HCT116 (cell line): ENCODE measurements around the gene ITGA11. TPM values are rescaled to one million over a fixed set of nuclear protein-coding genes. Genes with fewer than 3 reads are reported as not detected.

Experiments
- ATAC-seq: fragments of 200-7000 bp; cut with Tn5 transposase; 2 replicates; pipeline ENCODE4 v1.9.1; 2020; ENCODE audit warnings: mild to moderate bottlenecking, moderate library complexity
- BruUV-seq: library from RNA; stranded (reverse); fragments of 400-500 nt; replicated peaks from 2 replicates; lab custom pipeline; 2021; lab: Mats Ljungman, UMichigan
- CTCF ChIA-PET: fragments of 300-600 bp; sonication (Branson Sonifier 250); formaldehyde crosslinking; loops from one replicate; lab custom pipeline; 2021; ENCODE audit warnings: antibody characterized with exemption; lab: Charles Lee
- POLR2A ChIA-PET: fragments of 300-600, 350-600 bp; sonication (Branson Sonifier 250); formaldehyde crosslinking; loops from one replicate; lab custom pipeline; 2021; ENCODE audit warnings: antibody characterized with exemption; lab: Charles Lee
- RAD21 ChIA-PET, 2 experiments: fragments of 300-600 bp; sonication (Branson Sonifier 250); formaldehyde crosslinking; loops; one replicate each; lab custom pipeline; 2023; ENCODE audit warnings: low total read pairs in 2 of 2; ENCODE audit not compliant: uncharacterized antibody in 2 of 2, unreplicated experiment in 2 of 2, low non-redundant PET in 1 of 2; lab: Charles Lee
- DNase-seq: peaks from one replicate; pipeline ENCODE4 v3.0.0-alpha.2; 2010; ENCODE audit warnings: low read depth, low spot score
- H2AFZ ChIP-seq: fragments of 200-600 bp; shearing (Covaris generic), sonication (generic); 2 replicates; pipeline ENCODE4 v1.6.1; 2017; ENCODE audit warnings: low read depth, mixed run types, mixed read lengths, antibody characterized with exemption, low read length; ENCODE audit not compliant: poor library complexity, severe bottlenecking
- H3K27ac ChIP-seq: 2 replicates; pipeline ENCODE4 v1.5.1; 2012; ENCODE audit warnings: low read depth, low read length
- H3K27me3 ChIP-seq: fragments of 200-600 bp; sonication (generic); 2 replicates; pipeline ENCODE4 v1.6.1; 2016; ENCODE audit warnings: mixed run types, low read length, mixed read lengths; ENCODE audit not compliant: insufficient read depth
- H3K36me3 ChIP-seq, 2 experiments: fragments of 200-500 bp in 1 of 2; fragments of 200-600 bp in 1 of 2; sonication (Bioruptor generic) in 1 of 2; sonication (generic) in 1 of 2; 2 replicates each; pipeline versions ENCODE4 v1.5.1 to v1.6.1; 2014 to 2016; ENCODE audit warnings: low read length in 2 of 2, inconsistent platforms in 1 of 2, mixed read lengths in 1 of 2, mixed run types in 1 of 2; ENCODE audit not compliant: insufficient read depth in 2 of 2, control insufficient read depth in 1 of 2
- H3K4me1 ChIP-seq, 2 experiments: fragments of 200-600 bp in 1 of 2; sonication (generic) in 1 of 2; 2 replicates each; pipeline versions ENCODE4 v1.5.1 to v1.6.1; 2012 to 2017; ENCODE audit warnings: low read length in 2 of 2, inconsistent platforms in 1 of 2, mild to moderate bottlenecking in 1 of 2, mixed read lengths in 1 of 2, mixed run types in 1 of 2, moderate library complexity in 1 of 2; ENCODE audit not compliant: insufficient read depth in 2 of 2, control insufficient read depth in 1 of 2
- H3K4me2 ChIP-seq: fragments of 200-600 bp; sonication (generic); 2 replicates; pipeline ENCODE4 v1.6.1; 2017; ENCODE audit warnings: mixed run types, low read length, mixed read lengths
- H3K4me3 ChIP-seq, 2 experiments: fragments of 200-600 bp in 1 of 2; sonication (generic) in 1 of 2; replicated peaks in 1 of 2; 2 replicates each; pipeline ENCODE4 v1.5.1; 2011 to 2016; ENCODE audit warnings: low read length in 2 of 2, control low read depth in 1 of 2, low read depth in 1 of 2, mild to moderate bottlenecking in 1 of 2, mixed read lengths in 1 of 2, mixed run types in 1 of 2
- H3K79me2 ChIP-seq: fragments of 200-600 bp; sonication (generic); 2 replicates; pipeline ENCODE4 v1.6.1; 2017; ENCODE audit warnings: mild to moderate bottlenecking, mixed run types, low read length, moderate library complexity, mixed read lengths; ENCODE audit not compliant: insufficient read depth
- H3K9ac ChIP-seq: fragments of 200-600 bp; sonication (generic); 2 replicates; pipeline ENCODE4 v1.6.1; 2016; ENCODE audit warnings: low read length, mixed read lengths
- H3K9me2 ChIP-seq: fragments of 200-600 bp; sonication (generic), shearing (Covaris generic); 2 replicates; pipeline ENCODE4 v1.6.1; 2017; ENCODE audit warnings: mixed run types, mild to moderate bottlenecking, moderate library complexity; ENCODE audit not compliant: insufficient read depth
- H3K9me3 ChIP-seq, 2 experiments: fragments of 200-500 bp in 1 of 2; fragments of 200-600 bp in 1 of 2; sonication (Bioruptor generic) in 1 of 2; sonication (generic) in 1 of 2; 2 replicates each; pipeline ENCODE4 v1.6.1; 2014 to 2017; ENCODE audit warnings: low read length in 2 of 2, mixed read lengths in 2 of 2, inconsistent platforms in 1 of 2, low read depth in 1 of 2, mild to moderate bottlenecking in 1 of 2, mixed run types in 1 of 2, moderate library complexity in 1 of 2; ENCODE audit not compliant: control insufficient read depth in 1 of 2, insufficient read depth in 1 of 2
- H4K20me1 ChIP-seq: fragments of 200-600 bp; sonication (generic), shearing (Covaris generic); 2 replicates; pipeline ENCODE4 v1.6.1; 2017; ENCODE audit warnings: mixed run types, mild to moderate bottlenecking, moderate library complexity; ENCODE audit not compliant: insufficient read depth
- ATF3 ChIP-seq: IDR thresholded peaks from 2 replicates; pipeline ENCODE4 v1.6.1; 2012
- EZH2phosphoT487 ChIP-seq: fragments of 200-600 bp; IDR thresholded peaks from 2 replicates; pipeline ENCODE4 v1.6.1; 2018; ENCODE audit warnings: antibody characterized with exemption, borderline replicate concordance
- MAX ChIP-seq: IDR thresholded peaks from 2 replicates; pipeline ENCODE4 v1.6.1; 2012
- SP1 ChIP-seq: IDR thresholded peaks from 2 replicates; pipeline ENCODE4 v1.6.1; 2012; ENCODE audit warnings: low read depth
- TCF7L2 ChIP-seq: IDR thresholded peaks from 2 replicates; pipeline ENCODE4 v1.7.0; 2011; ENCODE audit warnings: borderline replicate concordance, inconsistent platforms; ENCODE audit not compliant: insufficient read depth, insufficient read length; ENCODE audit errors: extremely low read depth
- ZBTB33 ChIP-seq: IDR thresholded peaks from 2 replicates; pipeline ENCODE4 v1.6.1; 2011; ENCODE audit warnings: mild to moderate bottlenecking, low read length, moderate library complexity; ENCODE audit not compliant: insufficient replicate concordance; ENCODE audit errors: extremely low read depth
- intact Hi-C: fragments of 100-400 bp; cut with micrococcal nuclease; formaldehyde crosslinking; loops from 2 replicates; pipeline ENCODE4 v1.10.0; 2022
- total RNA-seq: library from RNA; stranded (reverse); gene quantifications from one replicate; pipeline ENCODE4 v1.2.1, GENCODE V29; 2021; ENCODE audit not compliant: unreplicated experiment

ITGA11 gene
- total RNA-seq, 1 experiment from 2014 or later: not detected

GRCh38 chr15:68261241-68261640 lies 170.7 kb downstream of the ITGA11 start:
- Histone ChIP-seq H3K9me3 (no peaks in the 10 kb centered on the region), H3K79me2 (no peaks in the 10 kb centered on the region), H4K20me1 (no peaks in the 10 kb centered on the region), H3K4me3 (no peak overlapping the region), H2AFZ (no peak overlapping the region), H3K4me1 (no peaks in the 10 kb centered on the region), H3K27me3 (no peaks in the 10 kb centered on the region), H3K4me2 (no peak overlapping the region), H3K9me2 (no peaks in the 10 kb centered on the region), H3K36me3 (no peaks in the 10 kb centered on the region), H3K9ac (no peak overlapping the region), H3K27ac (no peak overlapping the region)
- TF ChIP-seq MAX (no peak), ATF3 (no peak)
- ATAC-seq (no peak), DNase-seq (no peak)
- POLR2A ChIA-PET: no interaction called here
- RAD21 ChIA-PET: no interaction called here
- CTCF ChIA-PET: no interaction called here
- no TSS peak for BruUV-seq
- intact Hi-C loops: no loop called here

GRCh38 chr15:68259883-68260282 lies 172.1 kb downstream of the ITGA11 start:
- intact Hi-C loops: no loop called here
- Histone ChIP-seq H3K27me3 (no peaks in the 10 kb centered on the region), H3K36me3 (no peaks in the 10 kb centered on the region), H3K9me3 (no peaks in the 10 kb centered on the region), H3K9ac (no peak overlapping the region), H3K27ac (no peak overlapping the region), H3K9me2 (no peaks in the 10 kb centered on the region), H3K79me2 (no peaks in the 10 kb centered on the region), H3K4me2 (no peak overlapping the region), H3K4me1 (no peaks in the 10 kb centered on the region), H2AFZ (no peak overlapping the region), H4K20me1 (no peaks in the 10 kb centered on the region), H3K4me3 (no peak overlapping the region)
- ATAC-seq: no peak
- ChIA-PET RAD21 (no interaction called here), POLR2A (no interaction called here), CTCF (interaction anchor here (1.8 kb wide), 1 partner anchor 47 kb away, joined by 6 read pairs; no protein-coding TSS in a partner anchor)
- TF ChIP-seq ZBTB33 (no peak), SP1 (no peak), EZH2phosphoT487 (no peak), TCF7L2 (no peak)
- DNase-seq: no peak
- BruUV-seq: no TSS peak
